ENCODE measurements around the gene LILRA2.

DNA sequence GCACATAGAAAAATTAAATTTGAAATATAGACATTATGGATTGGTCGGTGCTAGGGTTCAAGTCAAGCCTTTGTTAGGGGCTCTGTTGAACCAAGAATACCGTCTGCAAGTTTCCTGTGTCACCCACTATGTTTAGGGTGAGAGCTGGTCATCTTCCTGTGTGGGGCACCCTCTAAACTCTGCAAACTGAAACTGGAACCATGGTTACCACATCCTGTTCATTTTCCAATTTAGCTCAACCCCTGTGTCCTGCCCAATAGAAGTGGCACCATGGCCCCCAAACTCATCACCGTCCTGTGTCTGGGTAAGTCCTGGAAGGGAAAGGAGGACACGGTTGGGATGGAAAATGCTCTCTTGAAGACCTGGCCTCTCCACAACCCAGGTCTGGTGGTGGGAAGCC is 41.1 kb upstream of the LILRA2 start:
- TF ChIP-seq, protein P1, sequence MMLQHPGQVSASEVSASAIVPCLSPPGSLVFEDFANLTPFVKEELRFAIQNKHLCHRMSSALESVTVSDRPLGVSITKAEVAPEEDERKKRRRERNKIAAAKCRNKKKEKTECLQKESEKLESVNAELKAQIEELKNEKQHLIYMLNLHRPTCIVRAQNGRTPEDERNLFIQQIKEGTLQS (IDR thresholded peaks at IDR 0.05; ENCODE audit: insufficient read depth, low read depth, low read length), result no peak
- TF ChIP-seq POLR2AphosphoS5 (IDR thresholded peaks at IDR 0.05; ENCODE audit: low read depth, low read length) (no peak), POLR2A (IDR thresholded peaks at IDR 0.05; ENCODE audit: control extremely low read depth in 1 of 2, low read depth in 2 of 2, low read length in 2 of 2) (no peak), EZH2 (IDR thresholded peaks at IDR 0.05; ENCODE audit: low read depth, low read length, severe bottlenecking) (no peak), BRCA1 (IDR thresholded peaks at IDR 0.05; ENCODE audit: low read depth, low read length) (no peak), ZNF274 (IDR thresholded peaks at IDR 0.05; ENCODE audit: borderline replicate concordance, extremely low read depth, low read length) (no peak), GTF2F1 (IDR thresholded peaks at IDR 0.05; ENCODE audit: borderline replicate concordance, low read depth, low read length) (no peak), SUZ12 (IDR thresholded peaks at IDR 0.05; ENCODE audit: low read length) (no peak), SP1 (IDR thresholded peaks at IDR 0.05; ENCODE audit: low read depth, low read length) (no peak), JUND (IDR thresholded peaks at IDR 0.05; ENCODE audit: low read length) (no peak), HDAC2 (IDR thresholded peaks at IDR 0.05; ENCODE audit: borderline replicate concordance in 1 of 2, low read depth in 2 of 2, low read length in 2 of 2) (no peak)
- TF ChIP-seq, protein P2, sequence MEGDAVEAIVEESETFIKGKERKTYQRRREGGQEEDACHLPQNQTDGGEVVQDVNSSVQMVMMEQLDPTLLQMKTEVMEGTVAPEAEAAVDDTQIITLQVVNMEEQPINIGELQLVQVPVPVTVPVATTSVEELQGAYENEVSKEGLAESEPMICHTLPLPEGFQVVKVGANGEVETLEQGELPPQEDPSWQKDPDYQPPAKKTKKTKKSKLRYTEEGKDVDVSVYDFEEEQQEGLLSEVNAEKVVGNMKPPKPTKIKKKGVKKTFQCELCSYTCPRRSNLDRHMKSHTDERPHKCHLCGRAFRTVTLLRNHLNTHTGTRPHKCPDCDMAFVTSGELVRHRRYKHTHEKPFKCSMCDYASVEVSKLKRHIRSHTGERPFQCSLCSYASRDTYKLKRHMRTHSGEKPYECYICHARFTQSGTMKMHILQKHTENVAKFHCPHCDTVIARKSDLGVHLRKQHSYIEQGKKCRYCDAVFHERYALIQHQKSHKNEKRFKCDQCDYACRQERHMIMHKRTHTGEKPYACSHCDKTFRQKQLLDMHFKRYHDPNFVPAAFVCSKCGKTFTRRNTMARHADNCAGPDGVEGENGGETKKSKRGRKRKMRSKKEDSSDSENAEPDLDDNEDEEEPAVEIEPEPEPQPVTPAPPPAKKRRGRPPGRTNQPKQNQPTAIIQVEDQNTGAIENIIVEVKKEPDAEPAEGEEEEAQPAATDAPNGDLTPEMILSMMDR (IDR thresholded peaks at IDR 0.05; ENCODE audit: control extremely low read depth in 1 of 3, insufficient read depth in 1 of 3, low read depth in 1 of 3, low read length in 3 of 3), result no peak
- TF ChIP-seq, protein P3, sequence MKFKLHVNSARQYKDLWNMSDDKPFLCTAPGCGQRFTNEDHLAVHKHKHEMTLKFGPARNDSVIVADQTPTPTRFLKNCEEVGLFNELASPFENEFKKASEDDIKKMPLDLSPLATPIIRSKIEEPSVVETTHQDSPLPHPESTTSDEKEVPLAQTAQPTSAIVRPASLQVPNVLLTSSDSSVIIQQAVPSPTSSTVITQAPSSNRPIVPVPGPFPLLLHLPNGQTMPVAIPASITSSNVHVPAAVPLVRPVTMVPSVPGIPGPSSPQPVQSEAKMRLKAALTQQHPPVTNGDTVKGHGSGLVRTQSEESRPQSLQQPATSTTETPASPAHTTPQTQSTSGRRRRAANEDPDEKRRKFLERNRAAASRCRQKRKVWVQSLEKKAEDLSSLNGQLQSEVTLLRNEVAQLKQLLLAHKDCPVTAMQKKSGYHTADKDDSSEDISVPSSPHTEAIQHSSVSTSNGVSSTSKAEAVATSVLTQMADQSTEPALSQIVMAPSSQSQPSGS (IDR thresholded peaks at IDR 0.05; ENCODE audit: low read length), result no peak

Measured in H1 (cell line).